Mucosa of descending colon (tissue), 3 donors: Measurements from ENCODE around the gene CSGALNACT2. TPM values are rescaled to one million over a fixed set of nuclear protein-coding genes. Genes with fewer than 3 reads are reported as not detected.

Source experiments
- ATAC-seq: fragments of 200-7000 bp; cut with Tn5 transposase; one replicate; pipeline ENCODE4 v1.9.1; 2020; ENCODE audit warnings: mild to moderate bottlenecking, moderate library complexity
- DNase-seq, 3 donors: peaks; one replicate each; pipeline ENCODE4 v3.0.0-alpha.2; 2020
- H3K36me3 ChIP-seq: fragments of 200-600 bp; one replicate; pipeline ENCODE4 v1.8.0; 2021; ENCODE audit warnings: low read depth, mild to moderate bottlenecking
- H3K4me1 ChIP-seq: fragments of 200-600 bp; one replicate; pipeline ENCODE4 v1.8.0; 2021; ENCODE audit warnings: low read depth, mild to moderate bottlenecking
- H3K4me3 ChIP-seq: fragments of 200-600 bp; one replicate; pipeline ENCODE4 v1.8.0; 2021; ENCODE audit warnings: mild to moderate bottlenecking
- H3K9me3 ChIP-seq: fragments of 200-600 bp; one replicate; pipeline ENCODE4 v1.8.0; 2021; ENCODE audit warnings: mild to moderate bottlenecking
- CTCF ChIP-seq: fragments of 200-600 bp; IDR thresholded peaks from one replicate; pipeline ENCODE4 v1.8.0; 2022; ENCODE audit warnings: antibody characterized with exemption, mild to moderate bottlenecking
- intact Hi-C, 2 donors: fragments of 100-400 bp; cut with DNase I in 1 of 2; cut with micrococcal nuclease in 1 of 2; formaldehyde crosslinking; loops; one replicate each; pipeline versions ENCODE4 v1.11.0 to v1.11.1; 2022; cut with DNase I, micrococcal nuclease
- total RNA-seq, 3 donors: library from RNA; stranded (reverse); fragmentation: NEBNext Ultra II Directional in 2 of 3; extraction: Animal tissue kit (Norgen Biotek cat#: 25700) in 2 of 3; gene quantifications; one replicate each; pipeline versions ENCODE4 v1.2.1 to v1.2.4, GENCODE V29; 2021 to 2023
- donor health status: DM: no; HTN: no; CAD: no; lungs with moderate emphysema.
- donor health status: DM: no; HTN: no; CAD: no.
- donor health status: DM: no; HTN: yes; CAD: no.

The CSGALNACT2 gene
- total RNA-seq, 3 donors from 2014 or later, result 3.9 to 20.1 (median 7.4) TPM

DNA sequence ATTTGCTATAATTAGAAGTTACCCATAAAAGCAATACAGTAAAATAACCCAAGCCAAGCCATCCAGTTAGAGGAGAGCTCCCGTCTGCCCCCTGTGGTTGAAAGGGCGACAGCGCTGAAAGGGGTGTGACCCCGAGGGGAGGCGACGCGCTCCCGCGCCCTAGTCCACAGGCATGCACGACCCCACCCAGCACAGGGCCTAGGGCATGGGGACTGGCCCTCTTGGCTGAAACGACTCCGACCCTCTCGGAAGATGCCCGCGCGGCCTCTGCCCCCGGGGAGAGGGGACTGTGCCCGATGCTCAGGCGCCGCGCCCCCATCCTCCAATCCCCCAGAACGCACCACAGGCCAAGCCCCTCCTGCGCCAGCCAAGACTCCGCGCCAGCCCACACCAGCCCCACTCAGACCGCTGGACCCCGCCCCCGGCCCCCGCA, 64.0 kb downstream of the CSGALNACT2 start:
- Histone ChIP-seq H3K4me1 (peaks cover 6% of the 10 kb centered on the region), H3K9me3 (no peaks in the 10 kb centered on the region), H3K36me3 (no peaks in the 10 kb centered on the region), H3K4me3 (no peak overlapping the region)
- intact Hi-C loops, result no loop called here
- TF ChIP-seq CTCF, result no peak
- ATAC-seq (peak; percentile 55), DNase-seq (peak; percentile 35 to 56 (median 50))

DNA sequence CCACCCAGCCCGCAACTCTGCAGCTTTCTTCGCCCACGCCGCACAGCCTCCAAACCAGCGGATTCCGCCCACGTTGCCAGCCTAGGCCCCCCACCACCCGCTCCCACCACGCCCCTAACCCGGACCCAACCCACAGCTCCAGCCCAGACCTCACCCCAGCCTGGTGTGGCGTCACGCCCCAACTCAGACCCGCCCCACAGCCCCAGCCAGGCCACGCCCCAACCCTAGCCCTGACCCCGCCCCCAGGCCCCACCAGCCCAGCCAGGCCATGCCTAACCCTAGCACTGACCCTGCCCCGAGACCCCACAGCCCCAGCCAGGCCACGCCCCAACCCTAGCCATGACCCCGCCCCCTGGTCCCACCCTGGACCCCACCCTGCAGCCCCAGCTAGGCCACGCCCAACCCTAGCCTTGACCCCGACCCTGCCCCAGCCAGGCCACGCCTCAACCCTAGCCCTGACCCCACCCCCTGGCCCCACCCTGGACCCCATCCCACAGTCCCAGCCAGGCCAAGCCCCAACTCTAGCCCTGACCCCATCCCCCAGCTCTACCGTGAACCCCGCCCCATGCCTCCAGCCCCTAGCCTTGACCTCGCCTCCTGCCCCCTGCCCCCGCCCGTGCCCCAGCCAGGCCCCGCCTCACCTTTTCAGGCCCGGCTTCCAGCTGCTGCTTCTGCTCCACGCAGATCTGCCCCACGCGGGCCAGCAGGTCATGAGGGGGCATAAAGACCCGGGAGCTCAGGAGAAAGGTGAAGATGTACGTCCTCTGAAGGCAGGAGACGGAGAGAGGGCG, 64.6 kb downstream of the CSGALNACT2 start:
- ATAC-seq (peak; percentile 55), DNase-seq (peak; percentile 44 to 69 (median 65))
- no peaks in the 10 kb centered on the region for H3K36me3 ChIP-seq
- H3K4me3 ChIP-seq, result no peak overlapping the region
- no peaks in the 10 kb centered on the region for H3K9me3 ChIP-seq
- intact Hi-C loops, result no loop called here
- H3K4me1 ChIP-seq, result peaks cover 6% of the 10 kb centered on the region
- no peak for TF ChIP-seq CTCF

- Histone ChIP-seq H3K4me3 (no peak overlapping the region), H3K9me3 (no peaks in the 10 kb centered on the region), H3K4me1 (peaks cover 6% of the 10 kb centered on the region), H3K36me3 (no peaks in the 10 kb centered on the region)
- peak; percentile 43 for ATAC-seq
- DNase-seq, result peak; percentile 19 to 61 (median 53)
- intact Hi-C loops, result no loop called here
- TF ChIP-seq CTCF, result no peak
Observed at GRCh38 chr10:43203448-43204041, 65.3 kb downstream of the CSGALNACT2 start.

DNA sequence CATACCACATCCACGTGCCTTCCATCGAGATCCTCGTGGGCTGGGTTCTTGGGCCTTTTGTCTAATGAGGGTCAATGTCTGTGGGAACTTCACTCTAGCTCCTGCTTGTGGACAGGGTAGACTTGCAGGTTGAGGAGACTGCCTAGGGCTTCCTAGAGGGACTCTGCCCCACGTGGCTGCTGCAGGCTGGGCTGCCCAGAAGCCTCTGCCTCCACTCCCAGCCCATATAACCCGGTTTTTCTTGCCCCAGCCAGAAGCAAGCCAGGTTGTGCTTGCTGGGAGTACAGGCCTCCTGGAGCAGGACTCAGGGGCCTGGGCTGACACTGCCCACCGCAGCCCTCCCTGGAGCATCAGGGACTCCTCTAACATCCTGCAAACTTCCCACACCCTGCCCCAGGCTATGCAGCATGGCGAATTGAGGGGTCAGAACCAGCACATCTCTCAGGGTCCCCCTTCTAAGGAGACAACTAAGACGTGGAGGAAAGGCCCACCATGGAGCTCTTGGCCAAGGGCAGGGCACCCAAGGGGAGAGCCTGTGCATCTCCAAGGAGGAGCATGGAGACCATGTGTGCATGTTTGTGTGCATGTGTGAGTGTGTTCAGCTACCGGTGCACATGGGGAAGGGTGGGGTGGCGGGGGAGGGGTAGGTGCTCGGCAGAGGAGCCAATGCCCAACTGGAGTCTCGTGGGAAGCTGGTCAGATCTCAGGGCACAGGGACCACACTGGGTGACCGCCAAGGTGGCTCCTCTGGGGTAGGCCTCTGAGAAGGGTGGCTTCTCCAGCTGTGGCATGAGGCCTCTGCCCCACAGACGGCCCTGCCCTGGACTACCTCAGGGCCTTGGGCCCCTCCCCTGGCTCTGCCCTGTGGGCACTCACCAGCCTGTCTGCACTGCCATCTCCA, 66.0 kb downstream of the CSGALNACT2 start:
- H3K36me3 ChIP-seq, result no peaks in the 10 kb centered on the region
- DNase-seq (peak in 2 of 3 donors; percentile 21 to 45), ATAC-seq (no peak)
- peaks cover 6% of the 10 kb centered on the region for H3K4me1 ChIP-seq
- H3K9me3 ChIP-seq, result no peaks in the 10 kb centered on the region
- no peak for TF ChIP-seq CTCF
- H3K4me3 ChIP-seq, result no peak overlapping the region
- intact Hi-C loops, result no loop called here

DNA sequence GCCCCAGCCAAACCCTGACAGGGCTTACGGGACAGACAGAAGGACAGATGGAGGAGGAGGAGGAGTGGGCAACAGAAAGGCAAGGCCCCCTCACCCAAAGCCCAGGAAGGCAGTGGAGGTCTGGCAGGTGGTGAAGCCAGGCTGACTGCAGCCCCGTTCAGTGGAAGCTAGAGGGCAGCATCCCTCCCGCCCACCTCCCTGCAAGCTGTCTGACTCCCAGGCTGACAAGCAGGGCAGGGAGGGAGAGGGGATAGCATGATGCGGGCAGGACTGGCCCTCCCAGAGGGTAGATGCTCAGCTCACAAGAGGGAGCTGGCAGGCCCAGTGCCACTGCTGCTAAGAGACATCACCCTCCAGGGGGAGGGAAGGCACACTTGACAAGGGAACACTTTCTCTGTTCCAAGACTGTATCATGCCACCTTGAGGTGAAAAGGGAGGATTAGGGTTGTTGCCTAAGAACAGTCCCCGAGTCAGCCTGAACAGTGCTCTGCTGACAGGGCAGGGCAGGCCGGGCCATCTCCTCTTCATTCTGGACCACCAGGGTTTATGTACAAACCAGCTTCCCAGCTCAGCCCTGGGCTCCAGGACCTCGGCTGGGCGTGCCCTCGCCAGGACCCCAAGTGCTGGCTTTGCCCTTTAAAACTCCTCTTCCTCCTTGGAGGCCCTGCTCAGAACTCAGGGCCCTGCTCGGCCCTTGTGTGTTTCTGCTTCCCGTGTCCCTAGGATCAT, 66.9 kb downstream of the CSGALNACT2 start:
- peak; percentile 66 for ATAC-seq
- Histone ChIP-seq H3K4me1 (peaks cover 6% of the 10 kb centered on the region), H3K36me3 (no peaks in the 10 kb centered on the region), H3K4me3 (no peak overlapping the region), H3K9me3 (no peaks in the 10 kb centered on the region)
- intact Hi-C loops, result no loop called here
- DNase-seq, result peak; percentile 40 to 57 (median 53)
- peak; percentile 44 for TF ChIP-seq CTCF
